A549 (cell line): ENCODE results near the gene MAGIX.

Experiments
- CTCF ChIP-seq: fragments of >200 bp; sonication (Bioruptor Twin); formaldehyde crosslinking; IDR thresholded peaks from 3 replicates; pipeline ENCODE4 v1.5.1; 2016
- JUN ChIP-seq, 2 experiments: fragments of >200 bp; sonication (Bioruptor Twin); formaldehyde crosslinking; IDR thresholded peaks; 2 replicates in 1 of 2; 3 replicates in 1 of 2; pipeline ENCODE4 v1.6.1; 2016 to 2017
- MAX ChIP-seq: IDR thresholded peaks from 2 replicates; pipeline ENCODE4 v1.6.1; 2012
- MAZ ChIP-seq: fragments of 150-350 bp; IDR thresholded peaks from 2 replicates; pipeline ENCODE4 v1.6.1; 2014; ENCODE audit warnings: antibody characterized with exemption, low read depth, low read length, borderline replicate concordance
- PHF8 ChIP-seq: fragments of 200-600 bp; sonication (generic); IDR thresholded peaks from 2 replicates; pipeline ENCODE4 v1.6.1; 2016; ENCODE audit warnings: low read depth, mild to moderate bottlenecking, antibody characterized with exemption, moderate library complexity, borderline replicate concordance
- POLR2A ChIP-seq: IDR thresholded peaks from 2 replicates; pipeline ENCODE4 v1.6.1; 2012; ENCODE audit warnings: mild to moderate bottlenecking, low read length
- RAD21 ChIP-seq, 2 experiments: fragments of >200 bp in 1 of 2; sonication (Bioruptor Twin) in 1 of 2; formaldehyde crosslinking in 1 of 2; IDR thresholded peaks in 1 of 2; conservative IDR thresholded peaks in 1 of 2; 2 replicates in 1 of 2; 3 replicates in 1 of 2; pipeline ENCODE4 v1.6.1; 2012 to 2018; ENCODE audit warnings: inconsistent platforms in 1 of 2
- RCOR1 ChIP-seq: fragments of 150-350 bp; IDR thresholded peaks from 2 replicates; pipeline ENCODE4 v1.6.1; 2014; ENCODE audit warnings: antibody characterized with exemption, low read length, low read depth
- SREBF2 ChIP-seq: fragments of 450-650 bp; IDR thresholded peaks from 2 replicates; pipeline ENCODE4 v1.6.1; 2014; ENCODE audit warnings: mild to moderate bottlenecking, moderate library complexity
- TF ChIP-seq, protein P1 (sequence below): IDR thresholded peaks from 2 replicates; pipeline ENCODE4 v1.6.1; 2012

DNA sequence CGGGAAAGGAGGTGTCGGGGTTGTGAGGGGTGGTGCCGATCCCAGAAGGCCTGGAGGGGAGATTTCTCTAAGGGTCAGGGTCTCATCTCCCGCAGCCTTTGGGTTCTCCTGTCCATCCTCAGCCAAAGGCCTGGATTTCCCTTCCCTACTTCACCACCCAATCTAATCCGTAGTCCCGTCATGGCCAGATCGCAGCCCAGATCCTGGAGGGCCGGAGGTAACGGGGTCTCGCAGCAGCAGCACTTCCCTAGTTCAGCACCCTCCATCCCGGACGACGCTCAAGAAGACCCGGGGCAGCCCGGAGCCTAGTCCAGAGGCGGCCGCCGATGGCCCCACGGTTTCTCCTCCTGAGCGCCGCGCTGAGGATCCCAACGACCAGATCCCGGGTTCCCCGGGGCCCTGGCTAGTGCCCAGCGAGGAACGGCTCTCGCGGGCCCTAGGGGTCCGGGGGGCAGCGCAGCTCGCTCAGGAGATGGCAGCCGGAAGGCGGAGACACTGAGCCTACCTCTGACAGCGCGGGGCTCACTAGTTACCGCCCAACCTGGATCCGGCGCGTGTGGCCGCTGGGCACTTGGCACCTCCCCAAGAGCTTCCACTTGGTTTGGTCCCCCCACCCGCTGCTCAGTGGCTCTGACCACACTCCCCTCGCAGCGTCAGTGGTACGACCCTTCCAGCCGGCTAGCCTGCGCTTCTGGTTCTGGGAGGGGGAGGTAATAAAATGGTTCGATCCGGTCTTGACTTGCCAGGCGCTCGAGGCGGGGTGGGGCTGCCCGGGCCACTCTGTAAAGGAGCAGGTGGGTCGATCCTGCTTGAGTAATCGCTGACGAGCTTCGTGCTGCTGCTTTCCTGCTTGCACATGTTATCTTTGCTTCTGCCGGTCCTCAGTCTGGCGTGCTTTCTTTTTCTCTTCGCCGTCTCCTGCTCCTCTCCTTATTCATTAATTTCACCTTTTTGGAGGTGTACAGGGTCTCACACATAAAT is 3.6 kb downstream of the MAGIX start:
- TF ChIP-seq CTCF (no peak), POLR2A (no peak), RCOR1 (no peak), MAX (no peak), MAZ (no peak), RAD21 (conservative IDR thresholded peaks at IDR 0.05 in 1 of 2, IDR thresholded peaks at IDR 0.05 in 1 of 2) (no peak), JUN (IDR thresholded peaks at IDR 0.05) (no peak), SREBF2 (no peak), PHF8 (no peak)
- TF ChIP-seq, protein P1, sequence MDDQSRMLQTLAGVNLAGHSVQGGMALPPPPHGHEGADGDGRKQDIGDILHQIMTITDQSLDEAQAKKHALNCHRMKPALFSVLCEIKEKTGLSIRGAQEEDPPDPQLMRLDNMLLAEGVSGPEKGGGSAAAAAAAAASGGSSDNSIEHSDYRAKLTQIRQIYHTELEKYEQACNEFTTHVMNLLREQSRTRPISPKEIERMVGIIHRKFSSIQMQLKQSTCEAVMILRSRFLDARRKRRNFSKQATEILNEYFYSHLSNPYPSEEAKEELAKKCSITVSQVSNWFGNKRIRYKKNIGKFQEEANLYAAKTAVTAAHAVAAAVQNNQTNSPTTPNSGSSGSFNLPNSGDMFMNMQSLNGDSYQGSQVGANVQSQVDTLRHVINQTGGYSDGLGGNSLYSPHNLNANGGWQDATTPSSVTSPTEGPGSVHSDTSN, result no peak
